Limb (tissue), 2 donors: ENCODE measurements around the gene ABHD17C.

Experiments
- DNase-seq, 2 donors: peaks; one replicate each; pipeline ENCODE4 v3.0.0-alpha.2; 2016; ENCODE audit errors: extremely low spot score in 2 of 2

The ABHD17C gene

DNA sequence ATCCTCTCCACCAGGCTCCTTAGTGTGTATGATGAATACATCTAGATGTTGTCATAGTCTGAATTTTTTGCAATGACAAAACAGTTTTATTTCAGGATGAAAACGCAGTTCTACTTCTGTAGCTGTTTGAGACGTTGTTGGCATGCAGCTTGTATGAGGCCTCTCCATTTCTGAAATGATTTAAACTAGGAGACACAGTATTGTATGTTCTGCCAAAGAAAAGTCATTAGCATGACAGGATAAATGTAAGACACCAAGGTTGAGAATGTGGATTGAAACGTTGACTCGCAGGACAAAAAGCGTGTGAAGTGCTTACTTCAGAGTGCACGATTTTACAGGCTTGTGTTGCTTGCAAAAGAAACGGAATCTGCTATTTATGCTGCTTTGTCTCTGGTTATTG lies 35.3 kb downstream of the ABHD17C start:
- DNase-seq, result no peak

- no peak for DNase-seq
Observed at GRCh38 chr15:80730926-80731325, 35.8 kb downstream of the ABHD17C start.

GRCh38 chr15:80732167-80732566 lies 37.1 kb downstream of the ABHD17C start:
- DNase-seq, result no peak

DNA sequence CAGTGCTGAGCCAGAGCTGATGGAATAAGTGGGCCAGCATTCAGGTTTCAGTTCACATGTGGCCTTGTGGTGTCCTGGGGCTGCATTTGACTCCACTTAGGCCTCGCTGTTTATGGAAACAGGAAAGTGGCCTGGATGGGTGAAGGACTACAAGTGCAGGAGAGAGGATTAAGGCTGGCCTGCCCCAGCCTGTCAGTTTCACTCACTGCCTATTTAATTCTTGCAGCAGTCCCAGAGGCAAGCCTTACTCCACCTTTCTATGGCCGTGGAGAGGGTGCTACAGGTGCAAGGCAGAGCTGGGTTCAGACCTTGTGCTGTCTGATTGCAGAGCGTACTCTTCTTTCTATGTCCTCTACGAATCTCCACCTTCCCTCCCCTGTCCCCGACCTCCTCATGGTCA lies 37.7 kb downstream of the ABHD17C start:
- no peak for DNase-seq

GRCh38 chr15:80733460-80733859 lies 38.4 kb downstream of the ABHD17C start:
- DNase-seq, result no peak

- DNase-seq, result no peak
Observed at GRCh38 chr15:80735344-80735743, 40.2 kb downstream of the ABHD17C start.

- DNase-seq, result no peak
Observed at GRCh38 chr15:80736560-80736959, 41.5 kb downstream of the ABHD17C start.

GRCh38 chr15:80739919-80740318 lies 44.8 kb downstream of the ABHD17C start:
- DNase-seq, result no peak

DNA sequence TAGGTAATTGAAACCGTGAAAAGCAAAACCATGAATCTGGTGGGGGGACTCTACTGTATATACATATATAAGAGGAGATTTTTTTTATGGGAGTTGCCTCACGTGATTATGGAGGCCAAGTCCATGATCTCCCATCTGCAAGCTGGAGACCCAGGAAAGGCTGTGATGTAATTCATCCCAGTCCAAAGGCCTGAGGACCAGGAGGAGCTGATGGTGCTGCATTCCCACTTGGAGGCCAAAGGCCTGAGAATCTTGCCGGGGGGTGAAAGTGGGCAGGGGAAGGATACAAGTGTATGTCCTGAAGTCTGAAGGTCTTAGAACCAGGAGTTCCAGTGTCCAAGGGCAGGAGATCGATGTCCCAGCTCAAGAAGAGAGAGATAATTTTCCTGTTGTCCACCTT lies 47.0 kb downstream of the ABHD17C start:
- DNase-seq, result no peak

GRCh38 chr15:80743189-80743833 lies 48.2 kb downstream of the ABHD17C start:
- no peak for DNase-seq

GRCh38 chr15:80744415-80744814 lies 49.3 kb downstream of the ABHD17C start:
- DNase-seq, result no peak

- DNase-seq, result no peak
Observed at GRCh38 chr15:80744826-80745225, 49.7 kb downstream of the ABHD17C start.

GRCh38 chr15:80745888-80746287 lies 50.8 kb downstream of the ABHD17C start:
- DNase-seq, result no peak

- DNase-seq, result peak; percentile 32 to 35
Observed at GRCh38 chr15:80747317-80748053, 52.4 kb downstream of the ABHD17C start.

GRCh38 chr15:80749589-80749988 lies 54.5 kb downstream of the ABHD17C start:
- no peak for DNase-seq

DNA sequence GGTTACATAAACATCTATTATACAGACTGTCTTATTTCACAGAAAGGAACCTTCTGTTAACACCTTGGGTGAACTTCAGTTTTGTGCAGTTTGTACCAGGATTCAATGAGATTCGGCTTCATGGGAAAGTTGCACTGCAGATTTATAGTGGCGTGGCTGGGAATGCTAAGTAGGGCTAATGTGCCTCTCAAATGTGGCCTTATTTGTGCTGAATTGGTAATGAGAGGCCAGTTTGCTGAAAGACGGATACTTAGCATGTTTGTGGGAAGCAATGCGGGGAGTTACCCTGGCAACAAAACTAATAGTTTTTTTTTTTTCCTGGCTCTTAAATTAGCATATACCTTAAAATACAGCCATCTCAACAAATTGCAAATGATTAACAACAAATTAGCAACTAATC lies 55.5 kb downstream of the ABHD17C start:
- DNase-seq, result no peak

DNA sequence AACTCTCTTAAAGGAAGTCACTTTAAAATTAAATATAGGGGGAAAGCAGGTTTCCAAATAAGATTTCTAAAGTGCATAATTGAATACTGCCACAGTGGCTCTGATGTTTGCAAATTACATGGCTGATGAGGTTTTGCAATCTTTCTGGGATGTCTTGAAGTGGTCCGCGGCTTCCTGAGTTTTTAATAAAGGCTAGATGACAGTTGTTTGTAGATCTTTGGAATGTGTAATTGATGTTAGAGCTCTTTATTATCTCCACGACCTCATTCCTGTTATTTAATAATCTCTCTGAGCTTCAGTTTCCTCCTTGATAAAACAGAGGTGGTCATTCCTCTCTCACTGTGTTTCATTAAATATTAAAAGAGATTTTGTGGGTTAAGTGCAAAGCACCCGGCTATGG lies 57.1 kb downstream of the ABHD17C start:
- DNase-seq, result no peak

- no peak for DNase-seq
Observed at GRCh38 chr15:80753161-80753560, 58.1 kb downstream of the ABHD17C start.

DNA sequence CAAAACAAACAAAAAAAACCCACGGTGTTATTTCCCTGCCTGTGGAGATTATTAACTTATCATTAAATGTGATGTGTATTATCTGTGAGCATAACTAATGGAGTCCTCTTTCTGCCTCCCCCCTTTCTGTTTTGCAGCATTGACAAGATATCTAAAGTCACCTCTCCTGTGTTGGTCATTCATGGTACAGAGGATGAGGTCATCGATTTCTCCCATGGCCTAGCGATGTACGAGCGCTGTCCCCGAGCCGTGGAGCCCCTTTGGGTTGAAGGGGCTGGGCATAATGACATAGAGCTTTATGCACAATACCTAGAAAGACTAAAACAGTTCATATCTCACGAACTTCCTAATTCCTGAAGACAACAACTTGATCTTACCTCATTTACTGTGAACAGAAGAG lies 58.9 kb downstream of the ABHD17C start:
- no peak for DNase-seq

DNA sequence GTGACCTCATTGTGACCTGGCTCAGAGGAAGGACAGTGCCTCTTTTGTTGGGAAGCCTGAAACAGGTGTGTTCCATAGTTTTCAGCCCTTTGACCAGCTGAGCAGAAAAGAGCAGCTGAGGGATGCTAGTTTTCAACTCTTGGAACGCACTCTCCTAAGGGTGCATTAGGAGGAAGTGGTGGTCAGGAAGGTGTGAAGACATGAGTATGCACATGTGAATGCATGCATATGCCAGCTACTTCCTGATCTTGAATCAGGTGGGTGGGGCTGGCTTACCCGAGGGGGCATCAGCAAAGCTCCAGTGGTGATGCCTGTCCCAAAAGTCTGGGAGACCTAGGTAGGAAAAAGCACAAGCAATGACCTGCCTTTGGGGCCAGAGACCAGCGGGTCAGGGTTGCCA lies 60.8 kb downstream of the ABHD17C start:
- no peak for DNase-seq

DNA sequence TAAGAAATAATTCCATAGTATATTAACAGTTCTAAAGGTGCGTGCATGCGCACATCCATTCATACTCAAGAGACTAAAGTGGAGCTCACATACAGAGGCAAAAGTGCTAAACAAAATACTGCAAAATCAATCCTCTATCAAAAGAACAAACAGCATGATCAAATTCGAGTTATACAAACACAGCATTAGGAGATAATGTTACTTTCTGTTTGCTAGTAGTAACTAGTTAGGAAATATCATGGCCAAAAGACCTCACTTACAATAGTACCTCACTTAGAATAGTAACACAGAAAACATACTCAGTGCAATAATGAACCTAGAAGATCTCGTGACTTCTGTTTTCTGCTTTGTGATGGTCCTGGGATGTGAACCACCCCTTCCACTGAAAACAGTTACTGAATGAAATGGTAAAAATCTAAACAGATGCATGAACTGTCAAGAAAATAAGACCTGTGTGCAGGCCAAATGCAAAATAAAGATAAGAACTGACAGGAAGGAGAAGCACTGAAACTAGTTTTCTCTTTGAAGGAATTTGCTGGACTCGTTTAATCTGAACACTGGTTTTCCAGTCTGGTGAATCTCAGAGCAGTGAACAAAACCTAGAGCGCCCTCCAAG lies 63.1 kb downstream of the ABHD17C start:
- no peak for DNase-seq

DNA sequence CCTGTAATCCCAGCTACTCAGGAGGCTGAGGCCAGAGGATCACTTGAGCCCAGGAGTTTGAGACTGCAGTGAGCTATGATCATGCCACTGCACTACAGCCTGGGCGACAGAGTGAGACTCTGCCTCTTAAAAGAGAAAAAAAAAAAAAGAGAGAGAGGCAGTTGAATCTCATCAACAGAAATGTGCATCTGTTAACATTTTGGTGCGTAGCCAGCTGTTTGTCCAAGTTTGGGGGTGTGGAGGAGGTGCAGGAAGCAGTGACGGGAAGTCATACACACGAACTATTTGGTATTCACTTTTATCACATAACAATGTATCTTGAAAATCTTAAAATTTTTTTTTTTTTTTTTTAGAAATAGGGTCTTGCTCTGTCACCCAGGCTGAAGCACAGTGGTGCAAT lies 65.8 kb downstream of the ABHD17C start:
- DNase-seq, result no peak

- no peak for DNase-seq
Observed at GRCh38 chr15:80761754-80762153, 66.6 kb downstream of the ABHD17C start.
